HepG2 (cell line): ENCODE data around the gene AMER3. TPM values are rescaled to one million over a fixed set of nuclear protein-coding genes. Genes with fewer than 3 reads are reported as not detected.

Experiments
- ATM ChIP-seq: fragments of 450-650 bp; IDR thresholded peaks from 2 replicates; pipeline ENCODE4 v1.7.1; 2017; ENCODE audit warnings: mild to moderate bottlenecking, borderline replicate concordance
- CCDC6 ChIP-seq: sonication (generic); formaldehyde crosslinking; IDR thresholded peaks from 2 replicates; pipeline ENCODE4 v1.8.1; 2022; ENCODE audit warnings: mild to moderate bottlenecking, missing genetic modification reagents, moderate library complexity
- DR1 ChIP-seq: sonication (generic); formaldehyde crosslinking; IDR thresholded peaks from 2 replicates; pipeline ENCODE4 v1.8.0; 2021; ENCODE audit warnings: mild to moderate bottlenecking, missing genetic modification reagents, inconsistent platforms
- ELK4 ChIP-seq: sonication (generic); formaldehyde crosslinking; IDR thresholded peaks from 2 replicates; pipeline ENCODE4 v1.9.0; 2021; ENCODE audit warnings: missing genetic modification reagents, borderline replicate concordance
- HCFC1 ChIP-seq: fragments of 150-350 bp; IDR thresholded peaks from 2 replicates; pipeline ENCODE4 v1.6.1; 2014; ENCODE audit warnings: low read depth, low read length
- HOMEZ ChIP-seq: IDR thresholded peaks from 2 replicates; pipeline ENCODE4 v1.6.1; 2016; ENCODE audit warnings: low read depth
- MTA3 ChIP-seq: sonication (generic); formaldehyde crosslinking; IDR thresholded peaks from 2 replicates; pipeline ENCODE4 v1.4.0; 2020; ENCODE audit warnings: missing genetic modification reagents
- NR3C1 ChIP-seq: sonication (generic); formaldehyde crosslinking; IDR thresholded peaks from 2 replicates; pipeline ENCODE4 v1.4.0; 2020; ENCODE audit warnings: missing genetic modification reagents
- SALL2 ChIP-seq: sonication (generic); formaldehyde crosslinking; IDR thresholded peaks from 2 replicates; pipeline ENCODE4 v1.8.1; 2023; ENCODE audit warnings: mild to moderate bottlenecking, missing genetic modification reagents, inconsistent platforms
- SOX13 ChIP-seq, 3 experiments: fragments of 450-650 bp in 1 of 3; sonication (generic) in 1 of 3; formaldehyde crosslinking in 1 of 3; IDR thresholded peaks in 2 of 3; conservative IDR thresholded peaks in 1 of 3; 2 replicates each; pipeline versions ENCODE4 v1.5.0 to v1.6.1; 2016 to 2020; ENCODE audit warnings: antibody characterized with exemption in 1 of 3, mild to moderate bottlenecking in 1 of 3, missing compliant biosample characterization in 1 of 3, missing genetic modification reagents in 1 of 3, moderate library complexity in 1 of 3
- STAT6 ChIP-seq: sonication (generic); formaldehyde crosslinking; IDR thresholded peaks from 2 replicates; pipeline ENCODE4 v1.4.0; 2020; ENCODE audit warnings: missing genetic modification reagents, mild to moderate bottlenecking, borderline replicate concordance
- TBP ChIP-seq: sonication (generic); formaldehyde crosslinking; IDR thresholded peaks from 2 replicates; pipeline ENCODE4 v1.5.0; 2020; ENCODE audit warnings: missing genetic modification reagents
- TP53 ChIP-seq: sonication (generic); formaldehyde crosslinking; conservative IDR thresholded peaks from 2 replicates; pipeline ENCODE4 v1.4.0; 2020; ENCODE audit warnings: missing genetic modification reagents
- ZBTB10 ChIP-seq: sonication (generic); formaldehyde crosslinking; IDR thresholded peaks from 2 replicates; pipeline ENCODE4 v1.4.0; 2020; ENCODE audit warnings: missing genetic modification reagents, borderline replicate concordance
- ZC3H13 ChIP-seq: sonication (generic); formaldehyde crosslinking; IDR thresholded peaks from 2 replicates; pipeline ENCODE4 v1.8.1; 2023; ENCODE audit warnings: mild to moderate bottlenecking, missing genetic modification reagents, moderate library complexity
- ZFX ChIP-seq: sonication (generic); formaldehyde crosslinking; IDR thresholded peaks from 2 replicates; pipeline ENCODE4 v1.4.0; 2020; ENCODE audit warnings: mild to moderate bottlenecking, low read depth, missing genetic modification reagents, moderate library complexity
- ZNF138 ChIP-seq: sonication (generic); formaldehyde crosslinking; IDR thresholded peaks from 2 replicates; pipeline ENCODE4 v1.5.0; 2020; ENCODE audit warnings: mild to moderate bottlenecking, low read depth, missing genetic modification reagents
- ZNF335 ChIP-seq: sonication (generic); formaldehyde crosslinking; IDR thresholded peaks from 2 replicates; pipeline ENCODE4 v1.4.0; 2020; ENCODE audit warnings: missing genetic modification reagents
- ZNF451 ChIP-seq: sonication (generic); formaldehyde crosslinking; IDR thresholded peaks from 2 replicates; pipeline ENCODE4 v1.5.0; 2020; ENCODE audit warnings: mild to moderate bottlenecking, missing genetic modification reagents
- ZNF564 ChIP-seq: sonication (generic); formaldehyde crosslinking; IDR thresholded peaks from 2 replicates; pipeline ENCODE4 v1.8.1; 2023; ENCODE audit warnings: mild to moderate bottlenecking, missing genetic modification reagents
- ZSCAN20 ChIP-seq: sonication (generic); formaldehyde crosslinking; IDR thresholded peaks from 2 replicates; pipeline ENCODE4 v1.4.0; 2020; ENCODE audit warnings: missing genetic modification reagents, mild to moderate bottlenecking, borderline replicate concordance
- polyA plus RNA-seq, 8 experiments: library from polyadenylated mRNA; depleted of rRNA in 3 of 8; stranded (reverse) in 7 of 8; unstranded in 1 of 8; fragments of >200 nt; fragmentation: Illumina TruSeq in 4 of 8; extraction: Trizol in 4 of 8; gene quantifications; 2 replicates each; pipeline versions ENCODE4 v1.2.1 to v1.2.3, GENCODE V29; 2011 to 2016; ENCODE audit warnings: low read depth in 4 of 8, missing spikeins in 1 of 8, mixed read lengths in 1 of 8; ENCODE audit not compliant: insufficient read depth in 1 of 8
- total RNA-seq, 5 experiments: library from RNA; depleted of rRNA; stranded (reverse); fragments of >200 nt; fragmentation: Illumina TruSeq; extraction: Trizol; gene quantifications; 2 replicates each; pipeline ENCODE4 v1.2.3, GENCODE V29; 2016; ENCODE audit warnings: low read depth in 1 of 5

AMER3 gene
- total and polyA plus RNA-seq, 2 of the 13 experiments (the other 11 are each of a cell fraction or from before 2014, with no cell fraction given): not detected

- TF ChIP-seq ZBTB10 (CRISPR knock-in tag): no peak
- no peak for TF ChIP-seq NR3C1 (CRISPR knock-in tag)
- TF ChIP-seq ATM: no peak
- peak; percentile 55; the same call in 1 of the 2 replicates for TF ChIP-seq ZSCAN20 (CRISPR knock-in tag)
- peak; percentile 96 for TF ChIP-seq ZNF451 (CRISPR knock-in tag)
- no peak; the same call in 1 of the 2 replicates for TF ChIP-seq ZC3H13 (CRISPR knock-in tag)
- TF ChIP-seq TBP (CRISPR knock-in tag): no peak
- TF ChIP-seq ZNF564: no peak
- TF ChIP-seq TP53 (CRISPR knock-in tag): no peak
- no peak for TF ChIP-seq HCFC1
- no peak for TF ChIP-seq HOMEZ (CRISPR knock-in tag)
- TF ChIP-seq ZNF335 (CRISPR knock-in tag): no peak
- no peak for TF ChIP-seq ZNF138 (CRISPR knock-in tag)
- peak; percentile 92 for TF ChIP-seq ZFX (CRISPR knock-in tag)
- TF ChIP-seq ELK4: no peak
- TF ChIP-seq SALL2: no peak
- TF ChIP-seq DR1 (CRISPR knock-in tag): peak; percentile 79
- TF ChIP-seq MTA3 (CRISPR knock-in tag): no peak
- peak; percentile 53; the same call in 1 of the 2 replicates for TF ChIP-seq CCDC6 (CRISPR knock-in tag)
- no peak for TF ChIP-seq SOX13 (IDR thresholded peaks at IDR 0.05)
- no peak; a peak in 1 of 4 replicates for TF ChIP-seq SOX13 (CRISPR knock-in tag; conservative IDR thresholded peaks at IDR 0.05 in 1 of 2, IDR thresholded peaks at IDR 0.05 in 1 of 2)
- no peak; the same call in 1 of the 2 replicates for TF ChIP-seq STAT6 (CRISPR knock-in tag)
Observed at GRCh38 chr2:130797493-130798435, 42.4 kb downstream of the AMER3 start (continued).
